ENCODE data around the gene MAP2K3.
A peak's percentile ranks its signal among the peaks of the same experiment; 100 is the strongest.
"Not testable (repeated sequence)": the region's sequence is repeated elsewhere in the genome, so short reads cannot be mapped to it uniquely, and the experiment has no call there.

The MAP2K3 gene

DNA sequence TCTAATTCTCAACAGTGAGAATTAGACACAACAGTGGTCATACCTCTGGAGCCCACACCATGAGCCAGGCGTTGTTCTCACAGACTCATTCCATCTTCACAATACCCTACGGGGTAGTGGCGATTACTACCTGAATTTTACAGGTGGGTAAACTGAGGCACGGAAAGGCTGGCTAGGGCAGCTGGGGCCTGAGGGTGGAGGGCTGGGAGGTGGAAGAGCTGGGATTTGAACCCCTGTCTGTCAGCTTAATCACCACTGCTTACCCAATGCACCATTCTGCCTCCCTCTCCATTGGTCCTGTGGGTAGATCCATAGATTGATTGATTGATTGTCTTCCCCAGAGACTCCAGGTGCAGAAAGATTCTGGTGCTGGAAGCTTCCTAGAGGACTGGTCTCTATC is 60.3 kb downstream of the MAP2K3 start:
- H3K4me3 ChIP-seq (ENCODE audit: control insufficient read depth, low read depth, low read length); DNase-seq (ENCODE audit: low read depth): not testable (repeated sequence)

GRCh38 chr17:21345236-21345635 is 60.7 kb downstream of the MAP2K3 start:
- no peak overlapping the region for H3K4me3 ChIP-seq (ENCODE audit: control insufficient read depth, low read depth, low read length)
- DNase-seq (ENCODE audit: low read depth): no peak
- TF ChIP-seq, protein P1, sequence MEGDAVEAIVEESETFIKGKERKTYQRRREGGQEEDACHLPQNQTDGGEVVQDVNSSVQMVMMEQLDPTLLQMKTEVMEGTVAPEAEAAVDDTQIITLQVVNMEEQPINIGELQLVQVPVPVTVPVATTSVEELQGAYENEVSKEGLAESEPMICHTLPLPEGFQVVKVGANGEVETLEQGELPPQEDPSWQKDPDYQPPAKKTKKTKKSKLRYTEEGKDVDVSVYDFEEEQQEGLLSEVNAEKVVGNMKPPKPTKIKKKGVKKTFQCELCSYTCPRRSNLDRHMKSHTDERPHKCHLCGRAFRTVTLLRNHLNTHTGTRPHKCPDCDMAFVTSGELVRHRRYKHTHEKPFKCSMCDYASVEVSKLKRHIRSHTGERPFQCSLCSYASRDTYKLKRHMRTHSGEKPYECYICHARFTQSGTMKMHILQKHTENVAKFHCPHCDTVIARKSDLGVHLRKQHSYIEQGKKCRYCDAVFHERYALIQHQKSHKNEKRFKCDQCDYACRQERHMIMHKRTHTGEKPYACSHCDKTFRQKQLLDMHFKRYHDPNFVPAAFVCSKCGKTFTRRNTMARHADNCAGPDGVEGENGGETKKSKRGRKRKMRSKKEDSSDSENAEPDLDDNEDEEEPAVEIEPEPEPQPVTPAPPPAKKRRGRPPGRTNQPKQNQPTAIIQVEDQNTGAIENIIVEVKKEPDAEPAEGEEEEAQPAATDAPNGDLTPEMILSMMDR (conservative IDR thresholded peaks at IDR 0.05; ENCODE audit: control insufficient read depth, insufficient read depth, low read depth, low read length): no peak

- not testable (repeated sequence) for H3K4me3 ChIP-seq (ENCODE audit: control insufficient read depth, low read depth, low read length); DNase-seq (ENCODE audit: low read depth)
Observed at GRCh38 chr17:21346107-21346506, 61.6 kb downstream of the MAP2K3 start.

GRCh38 chr17:21346651-21347250 is 62.2 kb downstream of the MAP2K3 start:
- DNase-seq (ENCODE audit: low read depth); H3K4me3 ChIP-seq (ENCODE audit: control insufficient read depth, low read depth, low read length): not testable (repeated sequence)

DNA sequence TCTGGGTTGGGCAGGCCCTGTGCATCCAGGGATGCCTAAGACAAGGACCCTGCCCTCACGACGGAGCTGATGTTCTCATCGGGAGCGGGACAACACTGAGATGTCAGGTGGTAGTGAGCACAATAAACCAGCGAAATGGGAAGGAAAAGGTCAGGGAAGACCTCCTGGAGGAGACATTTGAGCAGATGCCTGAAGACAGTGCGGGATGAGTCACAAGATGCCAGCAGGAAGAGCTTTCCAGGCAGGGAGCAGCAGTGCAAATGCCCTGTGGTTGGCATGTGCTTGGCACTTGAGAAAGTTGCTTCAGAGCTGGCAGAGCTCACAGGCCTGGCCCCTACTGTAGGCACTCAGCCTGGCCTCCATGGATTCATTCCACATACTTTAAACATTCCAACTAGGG is 63.1 kb downstream of the MAP2K3 start:
- not testable (repeated sequence) for H3K4me3 ChIP-seq (ENCODE audit: control insufficient read depth, low read depth, low read length); DNase-seq (ENCODE audit: low read depth)

- H3K4me3 ChIP-seq (ENCODE audit: control insufficient read depth, low read depth, low read length): not testable (repeated sequence)
Observed at GRCh38 chr17:21348081-21348925, 63.8 kb downstream of the MAP2K3 start.

DNA sequence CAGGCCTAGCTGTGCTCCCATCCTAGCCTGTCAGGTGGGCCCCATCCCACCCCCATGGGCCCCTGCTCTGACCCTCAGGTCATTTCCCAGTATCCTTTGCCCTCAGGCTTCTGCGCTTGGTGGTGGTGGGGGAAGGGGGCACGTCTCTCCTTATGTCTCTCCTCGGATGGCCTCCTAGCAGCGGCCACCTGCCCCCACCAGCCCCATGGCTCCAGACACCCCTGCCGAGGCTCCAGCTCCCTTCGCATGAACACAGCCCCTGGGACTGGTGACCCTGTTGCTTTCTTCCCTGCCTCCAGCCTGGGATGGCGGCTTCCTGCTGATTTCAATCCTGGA is 64.4 kb downstream of the MAP2K3 start:
- DNase-seq (ENCODE audit: low read depth); H3K4me3 ChIP-seq (ENCODE audit: control insufficient read depth, low read depth, low read length): not testable (repeated sequence)

More at GRCh38 chr17:21348081-21348925, 63.8 kb downstream of the MAP2K3 start:
- not testable (repeated sequence) for DNase-seq (ENCODE audit: low read depth)

DNA sequence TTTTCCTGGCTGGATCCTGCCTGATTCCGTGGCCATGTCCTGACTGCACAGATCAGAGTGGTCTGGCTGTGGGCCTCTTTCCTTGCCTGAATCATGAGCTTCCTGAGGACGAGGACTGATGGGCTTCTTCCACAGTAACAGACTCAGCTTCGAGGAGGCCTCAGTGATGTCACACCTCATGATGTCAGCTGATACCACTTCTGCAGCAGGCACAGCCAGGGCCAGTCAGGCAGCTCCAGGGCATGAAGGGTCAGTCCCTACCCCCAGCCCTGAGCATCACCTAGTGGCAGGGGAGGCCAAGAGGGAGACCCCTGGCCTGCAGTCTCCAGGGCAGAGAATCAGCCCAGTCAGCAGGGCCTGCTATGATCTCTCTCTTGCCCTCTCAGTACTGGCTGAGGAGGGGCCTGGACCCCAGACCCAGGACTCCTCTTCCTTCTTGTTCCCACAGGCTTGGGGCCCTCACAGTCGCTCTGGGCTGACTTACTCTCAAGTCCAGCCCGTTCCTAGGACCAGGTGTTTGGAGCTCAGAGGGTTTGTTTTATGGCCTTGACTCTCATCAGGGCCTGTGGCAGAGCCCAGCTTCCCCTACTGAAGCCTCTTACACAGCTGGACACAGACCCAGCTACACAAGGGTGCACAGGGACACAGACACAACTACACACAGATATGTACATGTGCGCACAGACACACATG is 65.0 kb downstream of the MAP2K3 start:
- peak; percentile 14 for DNase-seq (ENCODE audit: low read depth)
- H3K4me3 ChIP-seq (ENCODE audit: control insufficient read depth, low read depth, low read length): not testable (repeated sequence)

- DNase-seq (ENCODE audit: low read depth); H3K4me3 ChIP-seq (ENCODE audit: control insufficient read depth, low read depth, low read length): not testable (repeated sequence)
Observed at GRCh38 chr17:21350495-21350894, 66.0 kb downstream of the MAP2K3 start.

- no peak for DNase-seq (ENCODE audit: low read depth)
- TF ChIP-seq, protein P1 (conservative IDR thresholded peaks at IDR 0.05; ENCODE audit: control insufficient read depth, insufficient read depth, low read depth, low read length): no peak
Observed at GRCh38 chr17:21351366-21352065, 67.0 kb downstream of the MAP2K3 start.

More at GRCh38 chr17:21351366-21352065, 67.0 kb downstream of the MAP2K3 start:
- no peak overlapping the region for H3K4me3 ChIP-seq (ENCODE audit: control insufficient read depth, low read depth, low read length)

All from fibroblast of mammary gland (primary cell).